Daoy (cell line): ENCODE results near the gene NBEAL1. TPM values are rescaled to one million over a fixed set of nuclear protein-coding genes. Genes with fewer than 3 reads are reported as not detected.
"Not testable (repeated sequence)": the region's sequence is repeated elsewhere in the genome, so short reads cannot be mapped to it uniquely, and the experiment has no call there.

Experiments
- DNase-seq: peaks from one replicate; pipeline ENCODE4 v3.0.0-alpha.2; 2015; ENCODE audit warnings: low read depth
- total RNA-seq: library from RNA; depleted of rRNA; stranded (reverse); fragments of >200 nt; shearing (Covaris generic); gene quantifications from 2 replicates; pipeline ENCODE4 v1.2.3, GENCODE V29; 2014

Gene NBEAL1
- total RNA-seq, 1 experiment from 2014 or later: 17.6 TPM

DNA sequence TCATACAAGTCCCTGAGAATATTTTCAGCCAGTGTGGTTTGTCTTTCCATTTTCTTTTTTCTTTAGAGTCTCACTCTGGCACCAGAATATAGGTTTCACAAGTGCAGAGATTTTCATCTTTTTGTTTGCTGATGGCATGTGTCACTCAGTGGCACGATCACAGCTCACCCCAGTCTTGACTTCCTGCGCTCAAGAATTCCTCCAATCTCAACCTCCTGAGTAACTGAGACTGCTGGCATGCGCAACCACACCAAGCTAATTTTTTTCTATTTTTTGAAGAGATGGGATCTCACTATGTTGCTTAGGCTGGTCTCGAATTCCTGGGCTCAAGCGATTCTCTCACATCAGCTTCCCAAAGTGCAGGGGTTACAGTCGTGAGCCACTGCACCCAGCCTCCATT, 23.9 kb downstream of the NBEAL1 start:
- no peak for DNase-seq

DNA sequence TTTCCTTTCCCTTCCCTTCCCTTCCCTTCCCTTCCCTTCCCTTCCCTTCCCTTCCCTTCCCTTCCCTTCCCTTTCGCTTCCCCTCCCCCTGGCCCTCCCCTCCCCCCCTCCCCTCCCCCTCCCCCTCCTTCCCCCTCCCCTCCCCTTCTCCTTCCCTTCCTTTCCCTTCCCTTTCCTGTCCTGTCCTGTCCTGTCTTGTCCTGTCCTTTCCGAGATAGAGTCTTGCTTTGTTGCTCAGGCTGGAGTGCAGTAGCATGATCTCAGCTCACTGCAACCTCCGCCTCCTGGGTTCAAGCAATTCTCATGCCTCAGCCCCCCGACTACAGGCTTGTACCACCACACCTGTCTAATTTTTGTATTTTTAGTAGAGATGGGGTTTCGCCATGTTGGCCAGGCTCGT, 24.5 kb downstream of the NBEAL1 start:
- DNase-seq: not testable (repeated sequence)

DNA sequence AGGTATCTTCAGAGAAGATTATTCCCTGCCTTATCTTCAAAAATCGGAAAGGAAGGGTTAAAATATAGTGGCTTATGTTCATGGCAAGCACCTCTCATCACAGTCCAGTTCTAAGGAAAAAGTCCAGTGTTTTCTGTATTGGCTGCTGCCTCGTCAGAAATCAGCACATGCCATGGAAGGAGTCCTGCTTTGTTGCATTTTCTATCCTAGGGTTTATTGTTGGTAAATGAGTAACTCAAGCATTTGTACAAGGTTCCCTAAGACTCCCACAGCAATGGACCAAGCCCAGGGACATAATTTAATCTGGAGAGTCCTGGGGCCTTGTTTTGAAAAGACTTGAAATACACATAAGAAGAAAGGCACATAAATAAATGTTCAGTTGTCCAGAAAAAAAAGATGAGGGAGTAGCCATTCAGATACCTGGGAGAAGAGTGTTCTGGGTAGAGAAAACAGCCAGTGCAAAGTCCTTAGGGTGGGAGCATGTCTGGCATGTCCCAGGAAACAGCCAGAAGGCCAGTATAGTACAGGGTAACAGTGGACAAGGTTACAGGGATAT, 26.4 kb downstream of the NBEAL1 start:
- DNase-seq: no peak

DNA sequence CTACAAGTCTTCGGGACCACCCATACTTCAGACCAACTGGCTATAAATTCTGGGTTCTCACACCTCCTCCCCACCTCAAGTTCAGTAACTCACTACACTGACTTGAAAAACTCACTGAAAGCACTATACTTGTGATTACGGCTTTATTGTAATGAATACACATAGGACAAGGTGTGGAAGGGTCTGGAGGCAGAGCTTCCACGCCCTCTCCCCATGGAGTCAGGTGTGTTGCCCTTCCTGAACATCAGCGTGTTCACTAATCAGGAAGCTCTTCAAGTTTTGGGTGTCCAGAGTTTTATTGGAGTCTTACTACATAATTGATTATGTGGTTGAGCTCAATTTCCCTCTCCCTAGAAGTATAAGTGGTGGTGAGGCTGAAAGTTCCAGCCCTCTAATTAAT, 27.5 kb downstream of the NBEAL1 start:
- DNase-seq: no peak

DNA sequence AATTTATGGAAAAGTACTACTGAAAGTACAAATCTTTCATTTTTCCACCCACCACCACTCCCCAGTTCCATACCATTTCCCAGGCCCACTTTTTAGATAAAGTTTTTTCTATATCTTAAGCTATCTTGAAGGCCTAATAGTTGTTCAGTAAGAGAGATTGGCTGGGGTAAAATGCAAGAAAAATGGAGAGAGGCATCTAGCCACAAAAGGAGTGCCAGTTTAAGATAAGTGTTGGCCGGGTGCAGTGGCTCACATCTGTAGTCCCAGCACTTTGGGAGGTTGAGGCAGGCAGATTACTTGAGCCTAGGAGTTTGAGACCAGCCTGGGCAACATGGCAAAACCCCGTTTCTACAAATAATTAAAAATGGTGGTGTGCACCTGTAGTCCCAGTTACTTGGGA, 28.6 kb downstream of the NBEAL1 start:
- no peak for DNase-seq

DNA sequence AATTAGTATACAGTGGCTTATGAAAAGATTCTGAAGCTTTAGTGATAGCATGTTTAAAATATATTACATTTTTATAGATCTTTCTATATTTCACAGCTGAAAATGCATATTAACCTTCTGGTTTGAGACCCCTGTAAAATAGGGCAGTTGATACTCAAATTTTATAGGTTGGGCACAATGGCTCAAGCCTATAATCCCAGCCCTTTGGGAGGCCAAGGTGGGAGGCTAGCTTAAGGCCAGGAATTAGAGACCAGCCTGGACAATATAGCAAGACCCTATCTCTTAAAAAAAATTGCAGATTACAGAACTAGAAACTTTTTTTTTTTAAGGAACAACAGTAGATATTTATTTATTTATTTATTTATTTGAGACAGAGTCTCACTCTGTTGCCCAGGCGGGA, 31.2 kb downstream of the NBEAL1 start:
- no peak for DNase-seq

DNA sequence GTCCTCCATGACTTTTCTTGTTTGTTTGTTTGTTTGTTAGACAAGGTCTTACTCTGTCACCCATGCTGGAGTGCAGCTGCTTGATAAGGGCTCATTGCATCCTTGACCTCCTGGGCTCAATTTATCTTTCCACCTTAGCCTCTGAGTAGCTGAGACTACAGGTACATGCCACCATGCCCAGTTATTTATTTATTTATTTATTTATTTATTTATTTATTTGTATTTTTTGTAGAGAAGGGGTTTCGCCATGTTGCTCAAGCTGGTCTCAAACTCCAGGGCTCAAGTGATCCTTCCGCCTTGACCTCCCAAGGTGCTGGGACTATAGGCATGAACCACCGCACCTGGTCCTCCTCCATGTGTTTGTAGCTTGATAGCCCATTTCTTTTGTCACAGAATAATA, 37.9 kb downstream of the NBEAL1 start:
- no peak for DNase-seq

DNA sequence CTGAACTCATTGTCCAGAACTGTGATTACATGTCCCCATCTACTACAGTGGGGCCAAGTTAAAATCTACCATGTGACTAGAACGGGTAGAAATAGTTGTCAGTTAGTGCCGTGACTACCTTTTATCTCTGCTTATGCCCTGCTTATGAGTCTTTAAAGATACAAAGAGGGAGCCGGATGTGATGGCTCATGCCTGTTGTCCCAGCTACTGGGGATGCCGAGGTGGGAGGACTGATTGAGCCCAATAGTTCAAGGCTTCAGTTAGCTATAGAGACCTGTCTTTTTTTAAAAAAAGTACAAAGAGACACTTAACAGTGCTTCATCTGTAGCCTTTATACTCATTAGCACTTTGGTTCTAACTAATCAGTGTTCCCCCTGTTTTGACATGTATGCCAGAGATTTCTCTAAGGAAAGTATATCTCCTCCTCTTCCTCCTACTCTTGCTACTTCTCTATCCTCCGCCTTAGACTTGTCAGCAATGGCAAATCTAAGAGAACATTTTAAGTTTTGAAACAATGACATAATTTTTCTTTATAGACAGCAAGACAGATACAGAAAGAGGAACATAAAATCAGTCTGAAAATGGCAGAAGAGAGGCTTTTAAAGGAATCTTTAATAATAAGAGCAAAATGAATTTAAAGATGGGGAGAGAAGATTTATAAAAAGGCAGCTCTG, 45.0 kb downstream of the NBEAL1 start:
- no peak for DNase-seq

DNA sequence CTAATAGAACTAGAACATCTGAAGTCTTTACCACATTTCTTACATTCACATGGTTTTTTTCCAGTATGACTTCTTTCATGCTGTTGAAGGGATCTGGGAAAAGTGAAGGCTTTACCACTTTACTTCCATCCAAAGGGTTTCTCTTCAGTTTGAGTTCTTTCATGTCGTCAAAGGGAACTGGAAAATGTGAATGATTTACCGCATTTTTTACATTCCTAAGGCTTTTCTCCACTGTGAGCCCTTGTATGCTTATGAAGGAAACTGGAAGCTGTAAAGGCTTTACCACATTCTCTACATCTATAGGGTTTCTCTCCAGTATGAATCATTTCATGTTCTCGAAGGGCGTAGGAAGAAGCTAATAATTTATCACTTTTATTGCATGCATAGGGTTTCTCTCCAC, 46.7 kb downstream of the NBEAL1 start:
- no peak for DNase-seq

DNA sequence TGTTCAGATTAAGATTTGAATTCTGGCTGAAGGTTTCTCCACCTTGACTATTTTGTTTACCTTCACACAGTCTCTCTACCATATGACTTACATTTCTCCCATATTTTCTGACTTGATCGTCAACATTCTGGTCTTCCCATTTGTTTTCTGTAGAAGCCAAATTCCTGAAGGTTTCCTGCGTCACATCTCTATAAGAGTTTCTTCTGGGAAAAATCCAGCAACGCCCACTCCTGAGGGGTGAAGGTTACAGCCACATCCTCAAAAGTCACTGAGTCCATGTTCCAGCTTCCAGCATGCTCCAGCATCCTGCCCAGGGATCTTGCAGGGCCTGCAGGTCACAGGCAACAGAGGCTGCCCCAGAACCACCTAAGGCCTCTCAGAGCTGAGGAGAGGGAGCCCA, 47.5 kb downstream of the NBEAL1 start:
- DNase-seq: no peak

DNA sequence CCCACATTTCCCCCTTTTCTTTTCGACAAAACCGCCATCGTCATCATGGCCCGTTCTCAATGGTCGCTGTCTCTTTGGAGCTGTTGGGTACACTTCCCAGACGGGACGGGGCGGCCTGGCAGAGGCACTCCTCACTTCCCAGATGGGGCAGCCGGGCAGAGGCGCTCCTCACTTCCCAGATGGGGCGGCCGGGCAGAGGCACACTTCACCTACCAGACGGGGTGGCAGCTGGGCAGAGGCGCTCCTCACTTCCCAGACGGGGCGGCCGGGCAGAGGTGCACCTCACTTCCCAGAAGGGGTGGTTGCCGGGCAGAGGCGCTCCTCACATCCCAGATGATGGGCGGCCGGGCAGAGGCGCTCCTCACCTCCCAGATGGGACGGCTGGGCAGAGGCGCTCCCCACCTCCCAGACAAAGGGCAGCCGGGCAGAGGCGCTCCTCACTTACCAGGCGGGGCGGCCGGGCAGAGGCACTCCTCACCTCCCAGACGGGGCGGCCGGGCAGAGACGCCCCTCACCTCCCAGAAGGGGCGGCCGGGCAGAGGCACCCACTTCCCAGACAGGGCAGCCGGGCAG, 51.9 kb downstream of the NBEAL1 start:
- DNase-seq: not testable (repeated sequence)

DNA sequence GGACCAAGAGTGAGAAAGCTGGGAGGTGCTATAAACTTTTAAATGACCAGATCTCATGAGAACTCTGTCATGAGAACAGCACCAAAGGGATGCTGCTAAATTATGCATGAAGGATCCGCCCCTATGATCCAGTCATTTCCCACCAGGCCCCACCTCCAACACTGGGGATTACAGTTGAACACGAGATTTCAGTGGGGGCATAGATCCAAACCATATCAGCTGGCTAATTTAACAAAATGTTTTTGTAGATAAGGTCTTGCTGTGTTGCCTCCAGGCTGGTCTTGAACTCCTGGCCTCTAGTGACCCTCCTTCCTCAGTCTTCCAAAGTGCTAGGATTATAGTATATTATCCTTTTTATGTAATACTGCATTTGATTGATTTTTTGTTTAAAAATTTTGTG, 56.0 kb downstream of the NBEAL1 start:
- no peak for DNase-seq

DNA sequence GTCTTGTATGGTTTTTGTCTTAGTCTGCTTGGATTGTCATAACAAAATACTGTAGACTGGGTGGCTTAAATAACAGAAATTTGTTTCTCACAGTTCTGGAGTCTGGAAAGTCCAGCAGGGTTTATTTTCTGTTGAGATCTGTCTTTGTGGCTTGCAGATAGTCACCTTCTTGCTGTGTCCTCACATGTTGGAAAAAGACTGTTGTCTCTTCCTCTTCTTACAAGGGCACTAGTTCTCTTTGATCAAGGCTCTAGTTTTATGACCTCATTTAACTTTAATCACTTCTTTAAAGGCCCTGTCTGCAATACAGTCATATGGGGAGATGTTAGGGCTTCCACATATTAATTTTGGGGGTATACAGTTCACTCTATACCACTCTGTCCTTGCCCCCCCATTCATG, 56.5 kb downstream of the NBEAL1 start:
- DNase-seq: no peak

DNA sequence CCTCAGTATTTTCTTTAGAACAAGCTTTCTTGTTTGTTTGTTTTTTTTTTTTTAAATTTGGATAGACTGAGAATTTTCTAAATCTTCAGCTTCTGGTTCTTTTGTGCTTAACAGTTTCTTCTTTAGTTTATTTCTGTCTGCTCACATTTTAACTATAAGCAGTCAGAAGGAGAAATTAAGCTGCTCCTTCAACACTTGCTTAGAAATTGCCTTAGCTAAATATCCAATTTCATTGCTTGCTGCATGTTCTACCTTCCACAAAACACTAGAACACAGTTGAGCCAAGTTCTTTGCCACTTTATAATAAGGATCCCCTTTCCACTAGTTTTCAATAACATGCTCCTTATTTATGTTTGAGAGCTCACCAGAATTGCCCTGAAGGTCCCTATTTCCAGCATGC, 57.7 kb downstream of the NBEAL1 start:
- no peak for DNase-seq

DNA sequence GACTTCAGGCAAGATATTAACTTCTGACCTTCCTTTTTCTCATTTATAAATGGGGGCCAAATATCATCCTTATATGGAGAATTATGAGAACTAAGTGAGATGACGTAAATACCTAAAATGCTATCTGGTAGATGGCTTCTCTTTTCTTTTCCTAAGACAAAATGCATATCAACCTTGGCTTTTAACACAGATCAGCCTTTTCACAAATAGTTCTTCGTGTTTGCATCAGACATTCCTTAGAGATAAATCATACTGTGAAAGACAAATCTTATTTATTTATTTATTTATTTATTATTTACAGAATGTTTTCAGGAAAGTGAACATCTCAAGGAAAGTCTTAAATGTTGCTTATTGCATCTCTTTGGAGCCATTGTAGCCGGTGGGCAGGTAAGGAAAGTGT, 62.8 kb downstream of the NBEAL1 start:
- DNase-seq: no peak

DNA sequence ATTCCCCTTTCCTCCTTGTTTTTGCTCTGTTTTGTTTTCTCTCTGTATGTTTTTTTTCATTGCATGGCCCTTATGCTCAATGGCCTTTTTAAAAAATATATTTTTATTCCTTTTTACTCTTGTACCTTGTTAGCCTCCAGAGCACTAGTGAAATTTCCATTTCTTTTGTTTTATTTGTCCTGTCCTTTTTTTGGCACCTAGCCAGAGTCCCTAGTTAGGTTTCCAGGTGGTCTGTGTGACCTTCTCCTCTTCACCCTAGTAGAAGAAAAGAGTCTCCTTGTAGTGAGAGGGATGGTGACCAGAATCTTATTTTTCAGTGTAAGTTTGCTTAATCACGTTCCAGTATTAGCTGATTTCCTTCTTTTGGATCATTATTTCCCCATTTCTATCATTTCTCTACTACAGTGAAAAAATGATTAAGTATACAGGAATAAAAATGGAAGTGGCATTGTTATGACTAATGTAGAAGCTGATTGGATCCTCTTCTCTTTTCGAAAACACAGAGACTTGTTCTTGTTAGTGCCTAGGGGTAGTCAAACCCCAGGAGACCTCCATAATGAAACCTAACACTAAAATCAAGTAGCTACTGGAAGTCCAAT, 65.9 kb downstream of the NBEAL1 start:
- no peak for DNase-seq

DNA sequence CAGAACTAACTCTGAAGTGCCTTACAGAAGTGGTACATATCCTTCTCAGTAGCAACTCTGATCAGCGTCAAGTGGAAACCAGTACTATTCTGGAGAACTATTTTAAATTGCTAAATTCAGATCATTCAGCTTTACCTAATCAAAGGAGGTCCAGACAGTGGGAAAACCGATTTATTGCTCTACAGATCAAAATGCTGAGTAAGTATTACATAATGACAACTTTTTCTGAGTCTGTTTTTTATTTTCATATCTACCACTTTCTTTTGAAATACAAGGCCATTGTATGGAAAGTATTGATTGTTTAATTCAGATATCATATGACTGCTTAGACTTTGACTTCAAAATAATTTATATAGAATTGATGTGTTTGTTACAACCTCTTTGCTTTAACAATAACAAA, 68.7 kb downstream of the NBEAL1 start:
- DNase-seq: no peak

DNA sequence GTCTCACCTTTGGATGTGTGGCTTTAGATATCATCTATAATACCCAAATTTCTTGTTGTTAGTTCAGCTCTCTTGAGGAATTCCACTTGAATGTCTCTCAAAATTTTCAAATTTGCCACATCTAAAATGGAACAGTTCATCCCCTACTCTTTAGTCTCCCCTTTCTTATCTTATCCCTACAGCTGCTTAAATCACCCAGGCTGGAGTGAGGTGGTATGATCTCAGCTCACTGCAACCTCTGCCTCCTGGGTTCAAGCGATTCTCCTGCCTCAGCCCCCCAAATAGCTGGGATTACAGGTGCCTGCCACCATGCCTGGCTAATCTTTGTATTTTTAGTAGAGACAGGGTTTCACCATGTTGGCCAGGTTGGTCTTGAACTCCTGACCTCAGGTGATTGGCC, 71.7 kb downstream of the NBEAL1 start:
- DNase-seq: not testable (repeated sequence)

DNA sequence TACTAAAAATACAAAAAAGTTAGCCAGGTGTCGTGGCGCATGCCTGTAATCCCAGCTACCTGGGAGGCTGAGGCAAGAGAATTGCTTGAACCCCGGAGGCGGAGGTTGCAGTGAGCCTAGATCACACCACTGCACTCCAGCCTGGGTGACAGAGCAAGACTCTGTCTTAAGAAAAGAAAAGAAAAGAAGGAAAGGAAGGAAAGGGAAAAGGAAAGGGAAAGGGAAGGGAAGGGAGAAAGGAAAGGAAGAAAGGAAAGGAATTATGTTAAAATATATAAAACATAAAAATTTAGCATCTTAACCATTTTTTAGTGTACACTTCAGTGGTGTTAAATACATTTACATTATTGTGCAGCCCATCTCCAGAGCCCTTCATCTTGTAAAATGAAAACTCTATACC, 76.0 kb downstream of the NBEAL1 start:
- not testable (repeated sequence) for DNase-seq

DNA sequence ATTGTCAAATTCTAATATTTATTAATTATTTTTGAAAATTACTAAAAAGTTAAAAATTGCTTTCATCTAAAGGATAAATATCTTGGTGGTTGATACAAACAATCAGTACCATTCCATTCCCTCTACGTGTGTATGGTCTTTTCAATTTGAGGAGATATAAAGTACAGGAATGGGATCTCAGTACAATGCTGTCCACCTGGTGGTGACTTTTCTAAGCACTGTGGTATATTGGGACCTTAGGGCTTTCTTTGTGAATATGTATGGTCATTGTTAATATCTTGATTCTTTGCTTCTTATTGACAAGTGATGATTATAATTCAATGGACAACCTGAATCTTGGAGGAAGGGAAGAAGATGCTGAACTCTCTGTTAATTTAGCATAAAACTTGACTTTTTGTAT, 83.1 kb downstream of the NBEAL1 start:
- DNase-seq: no peak

DNA sequence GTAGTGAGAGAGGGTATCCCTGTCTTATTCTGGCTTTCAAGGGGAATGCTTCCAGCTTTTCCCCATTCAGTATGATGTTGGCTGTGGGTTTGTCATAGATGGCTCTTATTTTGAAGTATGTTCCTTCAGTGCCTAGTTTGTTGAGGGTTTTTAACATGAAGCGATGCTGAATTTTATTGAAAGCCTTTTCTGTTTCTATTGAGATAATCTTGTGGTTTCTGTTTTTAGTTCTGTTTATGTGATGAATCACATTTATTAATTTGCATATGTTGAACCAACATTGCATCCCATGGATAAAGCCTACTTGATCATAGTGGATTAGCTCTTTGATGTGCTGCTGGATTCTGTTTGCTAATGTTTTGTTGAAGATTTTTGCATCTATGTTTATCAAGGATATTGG, 87.7 kb downstream of the NBEAL1 start:
- DNase-seq: not testable (repeated sequence)

DNA sequence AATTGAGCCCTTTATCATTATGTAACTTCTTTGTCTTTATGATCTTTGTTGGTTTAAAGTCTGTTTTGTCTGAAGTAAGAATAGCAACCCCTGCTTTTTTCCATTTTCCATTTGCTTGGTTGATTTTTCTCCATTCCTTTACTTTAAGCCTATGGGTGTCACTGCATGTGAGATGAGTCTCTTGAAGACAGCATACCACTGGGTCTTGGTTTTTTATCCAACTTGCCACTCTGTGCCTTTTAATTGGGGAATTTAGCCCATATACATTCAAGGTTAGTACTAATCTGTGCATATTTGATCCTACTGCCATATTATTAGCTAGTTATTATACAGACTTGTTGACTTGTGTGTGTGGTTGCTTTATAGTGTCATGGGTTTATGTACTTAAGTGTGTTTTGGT, 89.6 kb downstream of the NBEAL1 start:
- DNase-seq: no peak

DNA sequence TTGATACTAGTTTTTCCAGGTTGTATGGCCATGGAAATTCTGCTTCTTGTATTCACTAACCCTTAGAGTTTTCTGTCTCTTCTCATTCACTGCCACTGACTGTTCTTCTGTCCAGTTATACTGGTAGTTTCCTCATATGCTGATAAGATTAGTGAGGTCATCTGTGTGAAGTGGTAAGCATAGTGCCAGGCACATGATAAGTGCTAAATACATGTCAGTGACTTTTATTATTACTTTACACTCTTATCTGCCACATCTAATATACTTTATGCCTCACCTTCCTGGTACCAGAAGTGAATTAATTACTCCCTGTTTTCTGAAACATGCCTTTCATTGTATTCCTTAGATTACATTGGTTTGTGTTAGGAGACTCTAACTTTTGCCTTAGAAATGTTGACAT, 91.3 kb downstream of the NBEAL1 start:
- DNase-seq: no peak
